OCI-LY7 (cell line): Measurements from ENCODE around the gene GMCL1. TPM values are rescaled to one million over a fixed set of nuclear protein-coding genes. Genes with fewer than 3 reads are reported as not detected.

Source experiments
- Bru-seq: library from RNA; stranded (reverse); fragments of 400-500 nt; gene quantifications from one replicate; lab custom pipeline; 2021; lab: Mats Ljungman, UMichigan
- BruChase-seq, 2 experiments: library from RNA; stranded (reverse); fragments of 400-500 nt; gene quantifications; one replicate each; lab custom pipeline; 2021; lab: Mats Ljungman, UMichigan
- BruUV-seq: library from RNA; stranded (reverse); fragments of 400-500 nt; replicated peaks from 2 replicates; lab custom pipeline; 2021; lab: Mats Ljungman, UMichigan
- CTCF ChIA-PET: fragments of 300-600 bp; sonication (Branson Sonifier 250); formaldehyde crosslinking; loops from one replicate; lab custom pipeline; 2022; ENCODE audit warnings: antibody characterized with exemption; ENCODE audit not compliant: unreplicated experiment; lab: Charles Lee
- POLR2A ChIA-PET: fragments of 300-600 bp; sonication (Branson Sonifier 250); formaldehyde crosslinking; loops from one replicate; lab custom pipeline; 2022; ENCODE audit warnings: antibody characterized with exemption; lab: Charles Lee
- DNase-seq: peaks from one replicate; pipeline ENCODE4 v3.0.0-alpha.2; 2015; ENCODE audit warnings: low spot score
- H2AFZ ChIP-seq: fragments of 200-600 bp; sonication (generic), shearing (Covaris generic); 2 replicates; pipeline ENCODE4 v1.6.1; 2014; ENCODE audit warnings: mild to moderate bottlenecking, antibody characterized with exemption, low read length, moderate library complexity
- H3K27ac ChIP-seq: fragments of 200-600 bp; sonication (generic); 2 replicates; pipeline ENCODE4 v1.5.1; 2014; ENCODE audit warnings: mixed run types, low read depth, mild to moderate bottlenecking, moderate library complexity, low read length, inconsistent platforms; ENCODE audit not compliant: poor library complexity, severe bottlenecking
- H3K36me3 ChIP-seq: fragments of 200-600 bp; sonication (generic); 2 replicates; pipeline ENCODE4 v1.6.1; 2014; ENCODE audit warnings: mild to moderate bottlenecking, antibody characterized with exemption, low read length, moderate library complexity, mixed read lengths; ENCODE audit not compliant: insufficient read depth
- H3K4me1 ChIP-seq: fragments of 200-600 bp; sonication (generic); 2 replicates; pipeline ENCODE4 v1.5.1; 2014; ENCODE audit warnings: mild to moderate bottlenecking, low read length; ENCODE audit not compliant: insufficient read depth, poor library complexity, severe bottlenecking
- H3K4me2 ChIP-seq: fragments of 200-600 bp; sonication (generic); 2 replicates; pipeline ENCODE4 v1.6.1; 2014; ENCODE audit warnings: mild to moderate bottlenecking, low read length
- H3K4me3 ChIP-seq: fragments of 200-600 bp; sonication (generic); 2 replicates; pipeline ENCODE4 v1.5.1; 2014; ENCODE audit warnings: mild to moderate bottlenecking, low read depth, low read length; ENCODE audit not compliant: poor library complexity, severe bottlenecking
- H3K79me2 ChIP-seq: fragments of 200-600 bp; sonication (generic); 2 replicates; pipeline ENCODE4 v1.6.1; 2016; ENCODE audit warnings: low read depth, mild to moderate bottlenecking, low read length, moderate library complexity, mixed read lengths; ENCODE audit not compliant: insufficient read depth
- H3K9me2 ChIP-seq: fragments of 200-600 bp; sonication (generic); 2 replicates; pipeline ENCODE4 v1.6.1; 2016; ENCODE audit warnings: mild to moderate bottlenecking, low read length, mixed read lengths; ENCODE audit not compliant: insufficient read depth
- H3K9me3 ChIP-seq: fragments of 200-600 bp; sonication (generic); 2 replicates; pipeline ENCODE4 v1.6.1; 2014; ENCODE audit warnings: mild to moderate bottlenecking, mixed run types, low read length, mixed read lengths
- H4K20me1 ChIP-seq: fragments of 200-600 bp; sonication (generic); 2 replicates; pipeline ENCODE4 v1.6.1; 2014; ENCODE audit warnings: mild to moderate bottlenecking, antibody characterized with exemption, low read length, moderate library complexity, mixed read lengths; ENCODE audit not compliant: insufficient read depth
- CTCF ChIP-seq: fragments of 200-600 bp; sonication (generic); conservative IDR thresholded peaks from 2 replicates; pipeline ENCODE4 v1.5.1; 2014; ENCODE audit warnings: mild to moderate bottlenecking, antibody characterized with exemption, low read length, moderate library complexity, mixed read lengths
- EZH2phosphoT487 ChIP-seq: fragments of 200-600 bp; sonication (generic); IDR thresholded peaks from 2 replicates; pipeline ENCODE4 v1.6.1; 2018; ENCODE audit warnings: low read depth, borderline replicate concordance, mild to moderate bottlenecking, mixed run types, antibody characterized with exemption, low read length, moderate library complexity, mixed read lengths
- intact Hi-C: fragments of 100-400 bp; cut with micrococcal nuclease; formaldehyde crosslinking; loops from one replicate; pipeline ENCODE4 v1.10.0; 2022; ENCODE audit not compliant: unreplicated experiment
- long read RNA-seq: library from polyadenylated mRNA; stranded (forward); transcript quantifications from one replicate; pipeline ENCODE4 v2.0.0, GENCODE V29; 2022
- total RNA-seq, 2 experiments: library from RNA; depleted of rRNA in 1 of 2; stranded (reverse); fragments of >200 nt in 1 of 2; shearing (Covaris generic) in 1 of 2; gene quantifications; 2 replicates each; pipeline ENCODE4 v1.2.3, GENCODE V29; 2014 to 2022

Gene GMCL1
- 11.9 and 14.4 TPM in 2 replicates for total RNA-seq (2014; rRNA removed; shearing (Covaris generic))
- 25.9 and 28.2 TPM in 2 replicates for total RNA-seq (2022)
- Bru-seq, nascent RNA: percentile 78 among the genes with signal in this experiment
- BruChase-seq, experiment 1, labeled RNA remaining after a 6-hour chase: percentile 77 among the genes with signal in this experiment
- percentile 78 among the genes with signal in this experiment for BruChase-seq, experiment 2, labeled RNA remaining after a 2-hour chase
- long read RNA-seq, full-length matches to known transcripts: 102 of 116 reads
- long read RNA-seq, partial matches to known transcripts: 2 of 116 reads
- long read RNA-seq, other reads (novel, unspliced or antisense): 12 of 116 reads

- POLR2A ChIA-PET: interaction anchor here (0.8 to 2.3 kb wide), 10 partner anchors 10 to 464 kb away, joined by 3 to 8 read pairs (median 4); partner anchors contain the start of gene SNRPG
- intact Hi-C loops: loop anchor here (5.0 to 10.0 kb wide), 2 partner anchors 185 to 258 kb away; partner anchors contain the start of genes AAK1 and PCBP1
- BruUV-seq: no TSS peak
Measured at GRCh38 chr2:69829256-69830044, at the start of gene GMCL1. GMCL1 (plus strand) TSS chr2:69829660; CDS start chr2:69829893, 233 bp downstream.

GRCh38 chr2:69780921-69781320 lies 48.5 kb upstream of the GMCL1 start:
- DNase-seq: no peak
- Histone ChIP-seq H3K27ac (no peak overlapping the region), H3K4me3 (no peak overlapping the region), H3K4me1 (no peaks in the 10 kb centered on the region), H3K79me2 (no peaks in the 10 kb centered on the region), H4K20me1 (no peaks in the 10 kb centered on the region), H3K9me3 (0 out of 2 replicates have a peak, but pooled peaks cover 16% of the 10 kb centered on the region), H3K4me2 (no peak overlapping the region), H2AFZ (no peak overlapping the region), H3K9me2 (no peaks in the 10 kb centered on the region), H3K36me3 (no peaks in the 10 kb centered on the region)
- no TSS peak for BruUV-seq
- intact Hi-C loops: no loop called here
- no peak for TF ChIP-seq EZH2phosphoT487
- TF ChIP-seq CTCF: no peak
- POLR2A ChIA-PET: interaction anchor here (1.0 to 1.2 kb wide), 3 partner anchors 8 to 19 kb away, joined by 3 to 4 read pairs (median 3); no protein-coding TSS in a partner anchor
- CTCF ChIA-PET: no interaction called here

More at GRCh38 chr2:69829256-69830044, at the start of gene GMCL1:
- CTCF ChIA-PET: interaction anchor here (0.6 kb wide), 1 partner anchor 104 kb away, joined by 3 read pairs; no protein-coding TSS in a partner anchor
- peak; percentile 98 for DNase-seq
- Histone ChIP-seq H3K9me3 (no peaks in the 10 kb centered on the region), H3K4me3 (peak within 1 kb of the TSS; percentile 94), H3K4me1 (peaks cover 27% of the 10 kb centered on the region), H3K36me3 (peaks cover 32% of the 10 kb centered on the region), H3K27ac (peak within 1 kb of the TSS; percentile 65), H3K79me2 (peaks cover 45% of the 10 kb centered on the region), H4K20me1 (peaks cover 8% of the 10 kb centered on the region), H2AFZ (peak within 1 kb of the TSS; percentile 99), H3K9me2 (no peaks in the 10 kb centered on the region), H3K4me2 (peak within 1 kb of the TSS; percentile 90)
- TF ChIP-seq EZH2phosphoT487: no peak
